HG03565 (cell line): Measurements from ENCODE around the gene SOX13.
"Not testable (repeated sequence)": the region's sequence is repeated elsewhere in the genome, so short reads cannot be mapped to it uniquely, and the experiment has no call there.

ENCODE experiments used
- ATAC-seq: cut with Tn5 transposase; IDR thresholded peaks from one replicate; pipeline ENCODE4 v1.9.1; 2021; ENCODE audit warnings: mild to moderate bottlenecking, moderate library complexity; ENCODE audit not compliant: unreplicated experiment

SOX13 gene

DNA sequence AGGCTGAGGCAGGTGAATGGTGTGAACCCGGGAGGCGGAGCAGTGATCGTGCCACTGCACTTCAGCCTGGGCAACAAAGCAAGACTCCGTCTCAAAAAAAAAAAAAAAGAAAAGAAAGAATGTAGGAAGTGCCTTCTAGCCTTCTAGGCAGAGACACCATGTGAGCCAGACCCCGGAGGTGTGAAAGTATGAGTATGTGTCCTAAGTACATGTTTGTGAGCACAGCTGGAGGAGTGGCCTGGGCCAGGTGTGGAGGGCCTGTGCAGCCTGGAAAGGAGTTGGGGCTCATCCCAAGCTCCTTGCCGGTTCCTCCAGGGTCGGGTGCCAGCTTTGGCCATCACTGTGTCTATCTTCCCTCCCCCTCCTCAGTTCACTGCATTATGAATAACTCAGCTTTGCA is 13.0 kb downstream of the SOX13 start:
- no peak for ATAC-seq

DNA sequence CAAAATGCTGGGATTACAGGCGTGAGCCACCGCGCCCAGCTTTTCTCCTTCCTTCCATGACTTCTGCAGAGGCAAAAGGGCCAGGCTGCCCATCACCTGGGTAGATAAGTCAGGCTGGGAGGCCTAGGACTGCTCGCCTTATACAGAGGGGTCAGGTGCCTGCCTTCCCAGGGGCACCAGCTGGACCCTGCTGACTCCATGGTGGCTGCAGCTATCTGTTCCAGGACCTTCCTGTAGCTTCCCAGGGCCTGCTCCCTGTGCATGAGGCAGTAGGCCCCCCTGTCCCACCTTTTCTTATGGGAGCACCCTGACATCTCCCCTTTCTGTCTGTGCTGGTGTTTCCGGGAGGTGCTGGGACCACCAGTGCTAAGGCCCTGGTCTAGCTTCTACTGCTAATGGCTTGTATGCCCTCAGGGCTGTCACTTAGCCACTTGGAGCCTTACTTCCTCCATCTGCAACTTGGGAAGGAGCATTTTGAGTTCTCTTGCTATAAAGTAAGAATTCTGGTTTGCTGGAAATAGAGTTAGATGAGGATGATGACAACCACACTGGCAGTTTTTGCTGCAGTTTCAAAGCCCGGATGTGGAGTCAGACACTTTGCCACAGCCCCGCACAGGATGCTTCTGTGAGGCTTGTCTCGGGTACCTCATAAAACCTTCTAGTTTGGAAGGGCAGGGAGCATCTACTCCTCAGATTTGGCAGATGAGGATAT is 14.4 kb downstream of the SOX13 start:
- no peak for ATAC-seq

DNA sequence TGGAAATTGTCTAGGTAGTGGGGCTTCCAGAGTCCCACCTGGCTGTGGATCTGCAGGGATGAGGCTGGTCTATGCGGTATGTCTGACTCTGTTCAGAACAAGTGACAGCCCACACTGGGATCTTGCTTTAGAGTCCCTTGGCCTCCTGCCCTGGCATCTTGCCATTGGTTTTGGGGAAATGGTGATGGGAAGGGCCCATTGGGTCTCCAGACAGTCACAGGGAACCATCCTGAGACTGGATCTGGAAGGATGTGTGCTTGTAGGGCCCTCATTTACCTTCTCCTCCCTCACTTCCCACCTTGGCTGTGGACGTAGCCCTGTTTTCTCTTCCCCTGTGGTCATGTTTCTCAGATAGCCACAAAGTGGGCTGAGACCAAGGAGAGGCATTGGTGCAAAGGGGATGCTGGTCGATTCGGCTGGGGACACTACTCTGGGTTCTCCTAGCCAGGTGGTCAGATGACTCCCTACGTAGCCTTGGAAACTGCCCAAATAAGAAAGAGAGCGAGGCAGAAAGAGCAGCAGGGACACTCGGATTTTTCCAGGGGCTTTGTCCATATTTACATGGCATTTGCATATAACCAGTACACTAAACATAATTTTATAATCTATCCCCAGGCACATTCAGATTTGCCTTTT is 15.1 kb downstream of the SOX13 start:
- no peak for ATAC-seq

DNA sequence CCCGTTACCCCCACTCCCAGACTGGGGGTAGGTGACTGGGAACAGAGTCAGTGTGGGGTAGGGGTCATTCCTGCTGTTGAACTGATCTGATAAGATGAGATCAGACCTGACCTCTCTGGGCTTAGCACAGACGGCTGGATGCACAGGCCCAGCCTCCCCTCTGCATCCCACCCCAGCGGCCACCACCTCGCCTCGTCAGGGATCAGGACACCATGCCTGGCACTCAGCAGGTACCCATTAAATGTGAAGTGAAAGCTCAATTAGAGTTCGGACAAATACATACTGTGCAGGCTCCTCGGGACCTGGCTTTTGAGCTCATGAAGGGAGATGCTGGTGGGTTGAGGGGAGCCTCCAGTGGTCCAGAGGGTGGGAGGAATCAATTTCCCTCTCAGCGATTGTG is 15.7 kb downstream of the SOX13 start:
- no peak for ATAC-seq

DNA sequence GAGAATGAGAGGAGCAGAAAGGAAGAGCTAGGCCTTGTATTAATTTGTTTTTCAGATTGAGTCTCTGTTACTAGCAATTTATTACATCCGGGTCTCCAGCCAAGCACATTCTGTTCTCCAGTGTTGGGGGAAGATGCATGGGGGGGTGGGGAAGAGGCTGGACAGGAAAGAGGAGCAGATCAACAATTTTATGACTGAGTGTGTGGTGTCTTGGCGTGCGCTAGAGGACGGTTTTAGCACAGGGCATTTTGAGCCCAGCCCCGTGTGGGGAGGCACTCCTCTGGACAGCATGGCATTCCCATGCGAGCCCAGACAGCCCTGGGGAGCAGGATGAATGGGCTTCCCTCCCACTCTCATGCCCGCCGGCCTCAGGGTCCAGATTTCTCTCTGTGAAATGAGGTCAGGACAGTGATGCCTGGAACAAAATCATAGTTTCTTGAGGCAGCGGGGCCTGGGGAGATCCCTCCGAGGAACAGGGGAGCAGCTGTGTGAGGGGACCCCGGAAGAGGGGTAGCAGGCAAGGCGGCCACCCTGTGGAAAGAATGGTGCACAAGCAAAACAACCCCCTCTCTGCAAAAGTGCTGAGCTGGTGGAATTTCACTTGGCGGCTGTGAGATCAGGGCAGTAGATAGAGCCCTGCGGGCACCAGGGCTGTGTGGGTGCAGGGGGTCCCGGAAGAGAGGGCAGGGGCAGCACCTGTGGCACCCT is 16.3 kb downstream of the SOX13 start:
- ATAC-seq, result no peak

DNA sequence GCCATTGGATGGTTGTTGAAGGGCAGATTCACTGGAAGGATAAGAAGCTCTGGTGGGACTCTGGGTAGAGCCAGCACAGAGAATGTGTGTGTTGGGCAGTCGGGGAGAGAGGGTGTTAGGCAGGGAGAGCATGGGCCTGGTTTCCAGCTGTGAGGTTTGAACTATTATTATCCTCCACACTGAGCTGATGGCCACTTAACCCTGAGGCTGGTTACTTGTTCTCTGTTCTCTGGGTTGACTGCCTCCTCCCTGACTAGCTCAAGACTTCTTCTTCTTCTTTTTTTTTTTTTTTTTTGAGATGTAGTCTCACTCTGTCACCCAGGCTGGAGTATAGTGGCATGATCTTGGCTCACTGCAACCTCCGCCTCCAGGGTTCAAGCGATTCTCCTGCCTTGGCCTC is 17.2 kb downstream of the SOX13 start:
- ATAC-seq, result not testable (repeated sequence)

DNA sequence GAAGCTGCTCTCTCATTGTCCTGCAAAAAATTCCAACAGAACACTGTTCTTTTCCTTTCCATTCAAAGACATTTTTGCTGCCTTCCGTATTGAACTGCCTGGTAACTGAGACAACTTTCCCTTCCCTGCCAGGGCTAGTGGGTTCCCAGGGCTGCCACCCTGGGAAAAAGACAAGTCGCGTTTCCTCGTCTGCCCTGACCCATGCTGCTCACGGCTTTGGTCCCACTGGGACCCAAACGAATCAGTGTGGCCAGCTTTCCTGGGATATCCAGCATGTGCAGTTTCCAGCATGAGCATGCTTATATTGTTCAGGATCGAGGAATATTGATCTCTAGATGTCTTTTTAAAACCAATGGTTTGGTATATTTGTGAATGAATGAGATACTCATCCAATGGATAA is 18.2 kb downstream of the SOX13 start:
- ATAC-seq, result no peak

DNA sequence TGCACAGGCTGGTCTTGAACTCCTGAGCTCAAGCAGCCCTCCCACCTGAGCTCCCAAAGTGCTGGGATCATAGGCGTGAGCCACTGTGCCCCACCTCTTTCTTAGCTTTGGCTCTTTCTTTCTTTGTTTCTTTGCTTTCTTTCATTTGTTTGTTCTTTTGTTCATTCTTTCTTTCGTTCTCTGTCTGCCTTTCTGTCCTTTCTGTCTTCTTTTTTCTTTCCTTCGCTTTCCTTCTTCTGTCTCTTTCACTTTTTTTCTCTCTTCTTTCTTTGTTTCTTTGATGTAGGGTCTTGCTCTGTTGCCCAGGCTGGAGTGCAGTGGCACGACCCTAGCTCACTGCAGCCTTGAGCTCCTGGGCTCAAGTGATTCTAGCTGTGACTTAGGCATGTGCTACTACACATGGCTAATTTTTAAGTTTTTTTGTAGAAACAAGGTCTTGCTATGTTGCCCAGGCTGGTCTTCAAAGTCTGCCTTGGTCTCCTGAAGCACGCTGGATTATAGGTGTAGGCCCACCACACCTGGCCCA is 18.9 kb downstream of the SOX13 start:
- ATAC-seq, result no peak

DNA sequence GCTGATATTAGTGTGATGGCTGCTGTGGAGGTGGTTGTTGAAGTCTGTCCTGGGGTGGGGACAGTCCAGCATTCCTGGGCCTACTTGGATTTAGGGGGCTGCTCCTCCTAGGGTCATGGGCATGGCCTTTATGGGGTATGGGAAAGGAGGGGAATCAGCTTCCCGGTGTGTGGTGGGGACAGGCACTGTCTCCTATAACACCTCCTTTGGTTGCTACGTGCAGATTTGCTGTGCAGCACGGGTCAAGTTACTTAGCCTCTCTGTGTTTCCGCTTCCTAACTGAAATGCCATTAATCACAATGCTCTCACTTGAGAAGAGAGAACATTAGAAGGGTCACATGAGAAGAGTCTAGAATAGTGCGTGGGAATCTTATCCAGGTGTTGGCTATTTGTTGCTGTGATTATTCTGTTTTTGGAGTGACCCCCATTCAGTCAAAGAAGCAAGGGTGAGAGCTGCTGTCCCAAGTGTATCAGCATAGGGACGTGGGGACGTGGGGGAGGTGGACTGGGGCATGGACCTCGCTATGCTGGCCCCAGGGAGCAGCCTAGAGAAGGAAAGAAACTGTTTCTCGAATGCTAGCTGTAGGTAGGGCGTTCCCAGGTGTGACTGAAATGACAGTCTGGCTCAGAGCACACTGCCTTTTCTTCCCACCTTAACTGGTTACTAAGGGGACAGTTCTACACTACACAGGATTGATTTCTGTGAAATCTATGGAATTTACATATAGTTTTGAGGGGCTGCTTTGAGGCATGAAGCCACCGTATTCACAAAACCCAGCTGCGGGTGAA is 19.9 kb downstream of the SOX13 start:
- no peak for ATAC-seq

DNA sequence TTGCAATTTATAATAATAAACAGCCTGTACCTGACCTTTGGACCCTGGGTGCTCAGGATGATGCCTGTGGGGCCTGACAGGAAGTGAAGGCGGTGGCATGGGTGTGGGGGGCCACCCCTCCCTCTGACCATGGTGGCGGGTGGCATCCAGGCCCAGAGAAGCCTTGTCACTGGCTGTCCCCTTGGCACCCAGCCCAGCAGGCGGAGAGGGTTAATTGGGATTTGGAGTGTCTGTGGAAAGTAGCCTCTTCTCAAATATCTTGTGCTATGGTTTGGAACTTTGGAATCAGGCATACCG is 20.5 kb downstream of the SOX13 start:
- ATAC-seq, result no peak

DNA sequence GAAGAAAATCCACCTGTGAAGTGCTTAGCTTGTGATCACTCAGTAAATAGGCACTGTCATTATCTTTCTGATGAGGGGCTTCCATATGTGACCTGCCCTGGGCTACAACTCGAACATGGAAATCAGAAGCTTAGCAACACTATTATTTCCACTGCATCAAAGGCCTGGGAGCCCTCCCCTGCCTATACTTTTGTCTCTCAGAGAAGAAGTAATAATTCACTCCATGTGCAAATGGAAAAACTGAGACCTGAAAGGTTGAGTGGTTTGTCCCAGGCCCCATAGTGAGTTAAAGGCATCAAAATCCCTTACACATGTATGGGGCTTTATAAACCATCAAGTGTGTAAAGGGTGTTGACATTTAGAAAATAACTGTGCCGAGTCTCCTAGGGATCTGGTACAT is 20.9 kb downstream of the SOX13 start:
- no peak for ATAC-seq

DNA sequence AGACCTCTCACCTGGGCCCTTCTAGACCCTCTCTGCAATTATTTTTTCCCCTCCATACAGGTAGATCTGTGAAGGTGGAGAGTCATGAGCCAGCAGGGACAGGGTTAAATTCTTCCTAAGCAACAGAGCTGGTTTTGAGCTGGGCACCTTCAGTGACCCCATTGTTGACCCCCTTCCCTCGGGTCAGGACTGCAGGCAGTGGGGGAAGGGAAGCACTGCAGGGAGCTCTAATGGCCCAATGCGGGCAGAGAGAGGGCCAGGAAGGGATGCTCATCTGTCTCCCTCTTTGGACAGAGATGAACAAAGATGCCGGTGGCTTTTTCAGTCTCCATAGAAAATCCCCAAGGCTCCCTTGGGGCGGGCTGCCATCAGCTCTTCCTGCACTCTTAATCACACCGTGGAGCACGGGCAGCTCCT is 21.4 kb downstream of the SOX13 start:
- no peak for ATAC-seq

DNA sequence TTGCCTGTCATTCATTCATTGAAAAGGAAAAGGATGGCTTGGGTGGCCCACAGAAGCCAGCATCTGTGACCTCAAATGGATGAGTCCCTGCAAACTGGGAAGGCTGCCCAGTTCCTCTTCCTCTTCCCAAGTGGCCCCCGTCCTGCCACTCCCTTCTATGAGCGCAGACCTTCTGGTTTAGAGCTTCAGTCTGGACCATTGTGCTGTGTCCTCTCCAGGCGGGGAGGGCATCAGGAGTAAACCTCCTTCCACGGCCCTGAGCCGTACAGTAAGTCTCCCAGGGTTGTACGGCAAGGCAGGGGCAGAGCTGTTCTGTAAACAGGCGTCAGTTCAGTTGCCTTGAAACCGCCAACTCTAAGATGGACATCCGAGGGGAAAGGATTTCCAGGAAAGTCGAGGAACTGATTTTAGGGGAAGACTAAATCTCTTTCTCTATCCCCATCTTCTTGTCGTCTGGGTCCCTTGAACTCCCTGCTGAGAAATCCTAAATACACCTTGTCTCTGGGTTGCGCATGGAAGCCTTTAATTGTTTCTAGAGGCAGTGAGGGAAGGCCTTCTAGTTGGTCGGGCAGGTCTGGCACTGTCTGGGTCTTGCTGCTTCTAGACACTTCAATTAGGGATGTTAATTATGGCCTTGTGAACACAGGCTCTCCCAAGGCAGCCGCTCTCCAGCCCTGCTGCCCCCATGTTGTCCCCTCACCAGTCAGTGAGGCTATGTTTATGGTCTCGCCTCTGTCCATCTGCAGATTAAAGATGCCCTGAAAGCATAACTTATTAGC is 22.1 kb downstream of the SOX13 start:
- ATAC-seq, result no peak

DNA sequence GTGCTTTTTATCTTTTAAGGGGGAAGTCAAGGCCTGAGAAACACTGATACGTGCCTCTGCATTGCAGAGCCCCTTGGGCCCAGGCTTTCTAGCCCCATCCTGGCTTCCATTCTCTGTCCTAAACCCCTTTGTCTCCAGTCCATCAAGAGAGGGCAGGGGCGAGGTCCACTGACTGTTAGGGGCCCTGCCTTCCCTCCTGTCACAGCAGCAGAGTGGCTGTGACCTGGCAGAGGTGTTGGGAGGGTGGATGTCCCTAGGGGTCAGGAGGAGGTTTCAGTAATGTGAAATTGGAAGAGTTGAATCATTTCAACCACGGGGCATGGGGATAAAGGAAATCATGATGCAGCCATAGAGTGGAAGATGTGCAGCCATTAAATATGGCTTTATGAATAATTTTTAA is 24.0 kb downstream of the SOX13 start:
- ATAC-seq, result no peak

DNA sequence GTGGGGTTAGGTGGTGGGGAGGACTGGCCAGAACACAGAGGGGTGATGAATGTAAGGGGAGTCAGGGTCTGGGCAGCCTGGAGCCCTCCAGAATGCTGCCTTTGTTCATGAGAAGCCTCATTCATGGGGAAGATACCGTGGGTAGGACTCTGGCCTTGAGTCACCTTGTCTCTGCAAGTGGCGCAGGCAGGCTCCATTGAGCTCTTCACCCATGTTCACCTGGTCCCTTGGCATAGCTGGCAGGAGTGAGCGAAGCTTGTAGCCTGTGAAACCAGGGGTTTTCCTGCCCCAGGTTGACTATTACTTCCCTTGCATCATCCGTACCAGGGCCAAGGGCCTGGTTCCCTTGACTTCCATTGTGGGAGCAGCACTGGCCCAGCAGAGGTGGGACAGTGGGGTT is 25.8 kb downstream of the SOX13 start:
- no peak for ATAC-seq

DNA sequence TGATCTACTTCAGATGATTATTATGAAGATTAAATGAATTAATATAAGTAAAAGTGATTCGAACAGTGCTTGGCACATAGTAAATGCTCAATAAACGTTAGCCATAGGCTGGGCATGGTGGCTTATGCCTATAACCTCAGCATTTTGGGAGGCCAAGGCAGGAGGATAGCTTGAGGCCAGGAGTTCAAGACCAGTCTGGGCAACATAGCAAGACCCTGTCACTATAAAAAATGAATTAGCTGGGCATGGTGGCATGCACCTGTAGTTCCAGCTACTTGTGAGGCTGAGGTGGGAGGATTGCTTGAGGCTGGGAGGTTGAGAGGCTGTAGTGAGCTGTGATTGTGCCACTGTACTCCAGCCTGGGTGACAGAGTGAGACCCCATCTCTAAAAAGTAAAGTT is 26.8 kb downstream of the SOX13 start:
- ATAC-seq, result not testable (repeated sequence)

DNA sequence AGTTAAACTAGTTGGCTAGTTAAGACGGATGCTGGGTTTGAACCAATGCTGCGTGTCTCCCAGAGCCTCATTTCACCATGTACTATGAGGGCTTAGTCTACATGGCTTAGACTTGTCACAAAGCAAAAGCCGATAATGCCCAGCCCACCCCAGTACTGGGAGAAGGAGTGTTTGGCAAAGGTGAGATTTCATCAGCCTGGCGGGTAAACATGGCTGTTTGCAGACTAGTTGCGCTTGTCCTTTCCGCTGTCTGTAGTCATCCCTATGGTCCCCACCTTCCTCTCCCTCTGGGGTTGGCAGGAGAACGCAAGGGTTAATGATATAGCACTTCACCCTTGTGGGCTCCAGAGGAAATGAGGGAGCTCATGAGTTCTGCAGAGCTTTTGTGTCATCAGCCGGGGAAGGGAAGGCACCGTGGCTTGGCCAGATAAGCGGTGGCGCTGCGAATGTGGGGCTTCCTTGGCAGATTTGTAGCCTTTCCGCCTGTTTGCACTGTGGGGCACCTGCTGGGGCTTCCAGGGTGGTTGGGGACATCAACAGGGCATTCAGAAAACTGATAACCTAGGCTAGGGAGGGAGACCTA is 29.2 kb downstream of the SOX13 start:
- ATAC-seq, result no peak

DNA sequence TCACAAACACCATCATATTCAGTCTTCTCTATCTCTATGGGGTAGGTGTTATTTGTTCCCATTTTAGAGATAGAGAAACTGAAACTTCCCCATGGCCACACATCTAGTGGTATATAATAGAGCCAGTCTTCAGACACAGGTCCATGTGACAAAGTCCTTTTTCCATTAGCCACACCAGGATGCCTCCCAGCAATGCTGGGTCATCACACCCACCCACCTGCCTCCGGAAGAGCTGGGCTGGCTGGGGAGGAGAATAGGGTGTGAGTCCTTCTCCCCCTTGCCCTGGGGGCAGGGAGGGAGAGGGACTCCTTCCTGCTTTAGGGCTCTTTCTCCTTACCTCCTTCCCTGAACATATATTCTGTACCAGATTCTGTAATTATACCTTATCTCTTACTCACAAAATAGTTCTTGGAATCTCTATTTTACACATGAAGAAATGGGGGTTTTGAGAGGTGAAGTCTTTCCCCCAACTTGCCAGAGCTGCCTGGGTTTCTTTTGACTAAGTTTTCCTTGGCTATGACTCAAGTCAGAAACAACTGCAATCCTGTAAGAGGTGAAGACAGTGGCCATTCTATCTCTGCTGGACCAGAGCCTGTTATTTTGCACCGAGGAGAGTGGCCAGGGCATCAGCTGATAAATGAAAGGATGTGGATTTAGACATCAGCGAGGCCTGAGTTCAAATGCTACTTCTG is 30.0 kb downstream of the SOX13 start:
- ATAC-seq, result no peak

DNA sequence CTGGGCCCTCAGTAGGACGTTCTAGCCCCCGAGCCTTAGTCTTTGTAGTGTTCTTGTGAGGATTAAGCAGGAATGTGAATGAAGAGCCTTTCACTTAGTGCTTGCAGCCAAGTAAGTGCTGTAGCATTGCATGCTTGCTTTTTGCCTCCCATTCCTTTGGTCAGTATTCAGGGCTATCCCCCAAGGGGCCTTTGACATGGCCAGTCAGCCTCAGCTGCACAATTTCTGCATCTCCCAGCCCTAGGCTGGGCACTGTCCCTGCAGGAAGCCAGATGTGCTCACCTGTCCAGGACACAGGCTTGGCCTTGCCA is 30.5 kb downstream of the SOX13 start:
- ATAC-seq, result no peak
